ENCODE results near the gene ZNF800.

The ZNF800 gene

GRCh38 chr7:127390817-127391590 lies 1.5 kb downstream of the ZNF800 start:
- in situ Hi-C loops (cut with MboI; ENCODE audit: low sequenced_read_pairs), result no loop called here

GRCh38 chr7:127390186-127390816 lies 2.2 kb downstream of the ZNF800 start:
- in situ Hi-C loops (cut with MboI; ENCODE audit: low sequenced_read_pairs), result no loop called here

GRCh38 chr7:127389321-127389720 lies 3.2 kb downstream of the ZNF800 start:
- in situ Hi-C loops (cut with MboI; ENCODE audit: low sequenced_read_pairs), result no loop called here

- in situ Hi-C loops (cut with MboI; ENCODE audit: low sequenced_read_pairs), result no loop called here
Observed at GRCh38 chr7:127387974-127388373, 4.5 kb downstream of the ZNF800 start.

- in situ Hi-C loops (cut with MboI; ENCODE audit: low sequenced_read_pairs), result no loop called here
Observed at GRCh38 chr7:127383123-127383835, 9.2 kb downstream of the ZNF800 start.

GRCh38 chr7:127382301-127383085 lies 10.0 kb downstream of the ZNF800 start:
- in situ Hi-C loops (cut with MboI; ENCODE audit: low sequenced_read_pairs), result no loop called here

- in situ Hi-C loops (cut with MboI; ENCODE audit: low sequenced_read_pairs), result no loop called here
Observed at GRCh38 chr7:127380479-127380878, 12.0 kb downstream of the ZNF800 start.

GRCh38 chr7:127379642-127380041 lies 12.9 kb downstream of the ZNF800 start:
- in situ Hi-C loops (cut with MboI; ENCODE audit: low sequenced_read_pairs), result no loop called here

- in situ Hi-C loops (cut with MboI; ENCODE audit: low sequenced_read_pairs), result no loop called here
Observed at GRCh38 chr7:127378537-127378936, 14.0 kb downstream of the ZNF800 start.

GRCh38 chr7:127377425-127377824 lies 15.1 kb downstream of the ZNF800 start:
- in situ Hi-C loops (cut with MboI; ENCODE audit: low sequenced_read_pairs), result no loop called here

GRCh38 chr7:127375631-127376030 lies 16.9 kb downstream of the ZNF800 start:
- in situ Hi-C loops (cut with MboI; ENCODE audit: low sequenced_read_pairs), result no loop called here

GRCh38 chr7:127367679-127368078 lies 24.8 kb downstream of the ZNF800 start:
- in situ Hi-C loops (cut with MboI; ENCODE audit: low sequenced_read_pairs), result no loop called here

GRCh38 chr7:127366680-127367079 lies 25.8 kb downstream of the ZNF800 start:
- in situ Hi-C loops (cut with MboI; ENCODE audit: low sequenced_read_pairs), result no loop called here

- in situ Hi-C loops (cut with MboI; ENCODE audit: low sequenced_read_pairs), result no loop called here
Observed at GRCh38 chr7:127365957-127366315, 26.6 kb downstream of the ZNF800 start.

- in situ Hi-C loops (cut with MboI; ENCODE audit: low sequenced_read_pairs), result no loop called here
Observed at GRCh38 chr7:127365164-127365956, 27.1 kb downstream of the ZNF800 start.

- in situ Hi-C loops (cut with MboI; ENCODE audit: low sequenced_read_pairs), result no loop called here
Observed at GRCh38 chr7:127362364-127363027, 30.0 kb downstream of the ZNF800 start.

GRCh38 chr7:127361736-127362135 lies 30.8 kb downstream of the ZNF800 start:
- in situ Hi-C loops (cut with MboI; ENCODE audit: low sequenced_read_pairs), result no loop called here

- in situ Hi-C loops (cut with MboI; ENCODE audit: low sequenced_read_pairs), result no loop called here
Observed at GRCh38 chr7:127359011-127359410, 33.5 kb downstream of the ZNF800 start.

GRCh38 chr7:127353897-127354296 lies 38.6 kb downstream of the ZNF800 start:
- in situ Hi-C loops (cut with MboI; ENCODE audit: low sequenced_read_pairs), result no loop called here

- in situ Hi-C loops (cut with MboI; ENCODE audit: low sequenced_read_pairs), result no loop called here
Observed at GRCh38 chr7:127350586-127350985, 41.9 kb downstream of the ZNF800 start.
